Activated CD8-positive, alpha-beta T cell treated with anti-CD3 and anti-CD28 coated beads for 36 hours (primary cell): Measurements from ENCODE around the gene TSPAN31. TPM values are rescaled to one million over a fixed set of nuclear protein-coding genes. Genes with fewer than 3 reads are reported as not detected.
A peak's percentile ranks its signal among the peaks of the same experiment; 100 is the strongest.

ENCODE experiments used
- ATAC-seq: fragments of 200-7000 bp; cut with Tn5 transposase; one replicate; pipeline ENCODE4 v1.10.0; 2021; ENCODE audit warnings: mild to moderate bottlenecking, moderate library complexity
- CTCF ChIA-PET: fragments of 350-600 bp; sonication (Branson Sonifier 250); formaldehyde crosslinking; loops from one replicate; lab custom pipeline; 2021; ENCODE audit warnings: antibody characterized with exemption; lab: Charles Lee
- POLR2A ChIA-PET: fragments of 350-600 bp; sonication (Branson Sonifier 250); formaldehyde crosslinking; loops from one replicate; lab custom pipeline; 2021; ENCODE audit warnings: antibody characterized with exemption; lab: Charles Lee
- DNase-seq: peaks from one replicate; pipeline ENCODE4 v3.0.0-alpha.2; 2020
- H3K27ac Mint-ChIP-seq: one replicate; pipeline ENCODE4 v1.8.0; 2021; ENCODE audit warnings: mild to moderate bottlenecking, mixed read lengths
- H3K27me3 Mint-ChIP-seq: one replicate; pipeline ENCODE4 v1.8.0; 2021; ENCODE audit warnings: mixed read lengths
- H3K36me3 Mint-ChIP-seq: one replicate; pipeline ENCODE4 v1.8.0; 2021; ENCODE audit warnings: low read depth, mixed read lengths
- H3K4me1 Mint-ChIP-seq: one replicate; pipeline ENCODE4 v1.8.0; 2021; ENCODE audit warnings: low read depth, mixed read lengths
- H3K4me3 Mint-ChIP-seq: one replicate; pipeline ENCODE4 v1.8.0; 2021; ENCODE audit warnings: mild to moderate bottlenecking, moderate library complexity, mixed read lengths
- H3K9me3 Mint-ChIP-seq: one replicate; pipeline ENCODE4 v1.8.0; 2021; ENCODE audit warnings: mixed read lengths
- CTCF ChIP-seq: fragments of 200-600 bp; IDR thresholded peaks from one replicate; pipeline ENCODE4 v1.8.0; 2022; ENCODE audit warnings: antibody characterized with exemption, mild to moderate bottlenecking
- intact Hi-C: fragments of 100-400 bp; cut with micrococcal nuclease; formaldehyde crosslinking; loops from one replicate; pipeline ENCODE4 v1.10.0; 2022
- total RNA-seq, 2 experiments: library from RNA; stranded (reverse); gene quantifications; one replicate each; pipeline ENCODE4 v1.2.3, GENCODE V29; 2021

The TSPAN31 gene
- total RNA-seq, 2 experiments from 2014 or later: 6.9 to 7.5 TPM

DNA sequence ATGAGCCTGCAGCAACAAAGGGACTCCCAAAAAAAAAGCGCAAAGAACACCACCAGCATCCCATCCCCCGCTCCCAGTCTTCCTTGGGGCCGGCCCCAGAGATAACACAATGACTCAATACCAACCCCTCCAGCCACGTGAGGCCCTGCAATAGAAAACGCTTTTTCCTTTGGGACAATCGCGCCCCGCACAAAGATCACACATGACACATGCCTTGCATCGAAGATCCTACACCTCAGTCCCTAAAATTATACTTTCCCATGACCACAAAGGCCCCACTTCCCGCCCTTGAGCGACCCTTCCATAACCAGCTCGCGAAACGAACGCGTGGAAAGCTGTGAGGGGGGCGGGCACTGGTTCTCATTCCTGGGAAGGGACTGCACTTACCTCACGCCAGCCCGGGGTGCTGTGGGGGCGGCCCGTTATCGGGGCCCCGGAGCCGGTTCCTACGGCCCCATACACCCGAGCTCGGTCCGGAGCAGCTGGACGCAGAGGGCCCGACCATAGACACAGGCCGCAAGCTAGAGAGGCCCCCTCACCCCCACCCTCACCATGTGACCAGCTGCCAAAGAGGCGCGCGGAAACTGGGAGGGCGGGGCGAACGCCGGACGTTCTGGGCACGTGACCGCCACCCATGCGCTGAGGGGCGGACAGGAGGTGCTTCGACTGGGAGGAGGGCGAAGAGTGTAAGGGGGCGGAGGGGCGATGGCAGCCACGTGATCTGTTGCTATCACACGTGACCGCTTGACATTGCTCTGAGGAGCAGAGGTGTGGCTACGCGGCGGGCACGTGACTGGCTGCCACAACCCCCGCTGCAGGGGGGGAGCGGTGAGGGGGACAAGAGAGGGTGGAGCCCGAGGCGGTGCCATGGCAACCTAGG lies 7.2 kb downstream of the TSPAN31 start, which contains the start of gene CDK4:
TSS of gene CDK4 (minus strand) at position 523 of the 880 bp plus-strand sequence. CDS start 593 bp downstream, outside the sequence.
- ChIA-PET POLR2A (interaction anchor here (0.8 to 1.2 kb wide), 3 partner anchors 10 to 31 kb away, joined by 3 to 11 read pairs (median 4); partner anchors contain the start of gene CYP27B1), CTCF (interaction anchor here (0.8 to 1.2 kb wide), 3 partner anchors 10 to 31 kb away, joined by 3 to 8 read pairs (median 5); partner anchors contain the start of gene TSFM)
- peaks cover 48% of the 10 kb centered on the region for H3K36me3 Mint-ChIP-seq

GRCh38 chr12:57752668-57753000 lies 7.8 kb downstream of the TSPAN31 start:
- H3K27me3 Mint-ChIP-seq: no peaks in the 10 kb centered on the region
- no peak for DNase-seq
- H3K4me1 Mint-ChIP-seq: peaks cover 54% of the 10 kb centered on the region
- H3K9me3 Mint-ChIP-seq: no peaks in the 10 kb centered on the region
- peak overlapping the region; percentile 94 for H3K27ac Mint-ChIP-seq
- POLR2A ChIA-PET: interaction anchor here (0.8 to 1.2 kb wide), 2 partner anchors 11 to 31 kb away, joined by 3 to 11 read pairs; no protein-coding TSS in a partner anchor
- ATAC-seq: no peak
- peak overlapping the region; percentile 86 for H3K4me3 Mint-ChIP-seq
- CTCF ChIA-PET: interaction anchor here (0.9 to 1.2 kb wide), 2 partner anchors 11 to 12 kb away, joined by 5 to 8 read pairs; no protein-coding TSS in a partner anchor
- H3K36me3 Mint-ChIP-seq: peaks cover 45% of the 10 kb centered on the region
- intact Hi-C loops: no loop called here
- no peak for TF ChIP-seq CTCF

More for the DNA sequence above, 7.2 kb downstream of the TSPAN31 start, which contains the start of gene CDK4:
- DNase-seq: peak; percentile 100
- peak; percentile 82 for ATAC-seq
- intact Hi-C loops: no loop called here
- H3K4me3 Mint-ChIP-seq: peak within 1 kb of the TSS; percentile 86
- TF ChIP-seq CTCF: no peak
- H3K9me3 Mint-ChIP-seq: no peaks in the 10 kb centered on the region
- no peaks in the 10 kb centered on the region for H3K27me3 Mint-ChIP-seq
- H3K4me1 Mint-ChIP-seq: peaks cover 53% of the 10 kb centered on the region
- H3K27ac Mint-ChIP-seq: peak within 1 kb of the TSS; percentile 94

DNA sequence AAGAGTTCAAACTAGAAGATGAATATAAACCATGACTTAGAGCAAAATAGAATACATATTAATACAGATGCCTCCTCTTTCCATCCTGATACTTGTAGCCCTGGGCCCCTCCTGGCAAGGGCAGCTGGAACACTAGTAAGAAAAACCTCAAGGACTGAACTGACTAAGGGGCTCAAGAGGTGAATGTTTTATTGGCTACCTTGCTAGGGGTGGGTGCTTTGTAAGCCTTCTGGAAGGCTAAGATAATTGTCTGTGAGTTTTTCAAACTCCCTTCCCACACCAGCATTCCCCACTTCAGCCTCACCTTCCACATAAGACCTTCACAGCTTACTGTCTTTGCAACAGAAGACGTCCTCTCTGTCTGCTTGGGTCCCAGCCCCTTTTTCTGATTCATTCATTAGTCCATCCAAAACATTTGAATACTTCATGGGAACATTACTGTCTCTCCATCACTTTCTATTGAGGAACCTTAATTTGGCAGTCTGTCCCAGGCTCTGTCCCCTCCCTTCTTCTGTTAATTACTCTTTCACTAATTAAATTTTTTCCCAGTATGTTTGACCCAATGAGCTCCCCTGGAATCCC lies 9.0 kb downstream of the TSPAN31 start:
- peaks cover 42% of the 10 kb centered on the region for H3K36me3 Mint-ChIP-seq
- DNase-seq (no peak), ATAC-seq (no peak)
- peaks cover 54% of the 10 kb centered on the region for H3K4me1 Mint-ChIP-seq
- TF ChIP-seq CTCF: no peak
- H3K4me3 Mint-ChIP-seq: peak overlapping the region; percentile 74
- peak overlapping the region; percentile 56 for H3K27ac Mint-ChIP-seq
- intact Hi-C loops: no loop called here
- H3K27me3 Mint-ChIP-seq: no peaks in the 10 kb centered on the region
- no peaks in the 10 kb centered on the region for H3K9me3 Mint-ChIP-seq
- POLR2A ChIA-PET: interaction anchor here (0.6 to 2.3 kb wide), 5 partner anchors 11 to 233 kb away, joined by 3 to 8 read pairs (median 5); partner anchors contain the start of genes CYP27B1 and DDIT3
- CTCF ChIA-PET: interaction anchor here (1.0 to 1.2 kb wide), 2 partner anchors 11 to 89 kb away, joined by 3 to 6 read pairs; no protein-coding TSS in a partner anchor

GRCh38 chr12:57754411-57755193 lies 9.8 kb downstream of the TSPAN31 start, which contains the start of gene MARCHF9:
MARCHF9 (plus strand) TSS chr12:57755103; CDS start chr12:57755529, 426 bp downstream.
- H3K27me3 Mint-ChIP-seq: no peaks in the 10 kb centered on the region
- no peak for TF ChIP-seq CTCF
- peak within 1 kb of the TSS; percentile 56 for H3K27ac Mint-ChIP-seq
- no peaks in the 10 kb centered on the region for H3K9me3 Mint-ChIP-seq
- intact Hi-C loops: no loop called here
- ChIA-PET POLR2A (interaction anchor here (0.6 to 2.4 kb wide), 6 partner anchors 10 to 234 kb away, joined by 3 to 9 read pairs (median 6); partner anchors contain the start of genes CYP27B1, DDIT3, EEF1AKMT3 and METTL1), CTCF (interaction anchor here (1.0 to 3.0 kb wide), 3 partner anchors 10 to 88 kb away, joined by 3 to 74 read pairs (median 6); partner anchors contain the start of gene CYP27B1)
- peak; percentile 89 for DNase-seq
- peaks cover 56% of the 10 kb centered on the region for H3K4me1 Mint-ChIP-seq
- H3K36me3 Mint-ChIP-seq: peaks cover 40% of the 10 kb centered on the region
- peak; percentile 60 for ATAC-seq
- peak within 1 kb of the TSS; percentile 79 for H3K4me3 Mint-ChIP-seq
